ENCODE measurements around the gene TIAM2. TPM values are rescaled to one million over a fixed set of nuclear protein-coding genes. Genes with fewer than 3 reads are reported as not detected.

Gene TIAM2
- total and polyA plus RNA-seq, 2 donors (not counting 3 experiments of a cell fraction or from before 2014, with no cell fraction given), result 9.6 to 18.5 TPM

DNA sequence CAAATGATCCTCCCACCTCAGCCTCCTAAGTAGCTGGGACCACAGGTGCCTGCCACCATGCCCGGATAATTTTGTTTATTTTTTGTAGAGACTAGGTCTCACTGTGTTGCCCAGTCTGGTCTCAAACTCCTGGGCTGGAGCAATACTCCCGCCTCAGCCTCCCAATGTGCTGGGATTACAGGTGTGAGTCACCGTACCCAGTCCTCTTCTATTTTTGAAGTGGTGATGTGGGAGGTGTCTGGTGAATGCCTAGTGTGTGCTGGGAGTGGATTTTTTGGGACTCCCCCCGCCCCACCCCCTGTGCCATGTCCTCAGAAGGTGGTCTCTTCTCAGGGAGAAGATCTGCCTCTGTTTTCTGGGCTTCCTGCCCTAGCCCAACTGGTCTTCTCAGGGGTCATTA is 220.8 kb downstream of the TIAM2 start:
- no peak overlapping the region for H3K27ac ChIP-seq (ENCODE audit: insufficient read depth, low read depth, low read length)
- no peaks in the 10 kb centered on the region for H3K79me2 ChIP-seq (ENCODE audit: control insufficient read depth, insufficient read depth, low read length)
- H3K36me3 ChIP-seq (ENCODE audit: control insufficient read depth in 2 of 2, extremely low read depth in 1 of 2, insufficient read depth in 2 of 2, low read length in 2 of 2), result no peaks in the 10 kb centered on the region
- CTCF ChIA-PET, result interaction anchor here (1.2 kb wide), 1 partner anchor 39 kb away, joined by 6 read pairs; no protein-coding TSS in a partner anchor
- no peaks in the 10 kb centered on the region for H4K20me1 ChIP-seq (replicated peaks; ENCODE audit: control insufficient read depth, extremely low read depth, insufficient read depth, low read length)
- dilution Hi-C loops (cut with MboI; ENCODE audit: extremely low pct_ligation_motif_present, low sequenced_read_pairs), result no loop called here
- intact Hi-C loops (cut with micrococcal nuclease), result no loop called here
- no peaks in the 10 kb centered on the region for H3K9me3 ChIP-seq (replicated peaks; ENCODE audit: control insufficient read depth, insufficient read depth, low read length)
- H3K27me3 ChIP-seq (ENCODE audit: control insufficient read depth in 2 of 2, insufficient read depth in 2 of 2, low read length in 2 of 2), result no peaks in the 10 kb centered on the region
- H3K9ac ChIP-seq (replicated peaks; ENCODE audit: extremely low read depth, insufficient read depth, low read length), result no peak overlapping the region
- DNase-seq (ENCODE audit: low read depth, low spot score), result no peak
- POLR2A ChIA-PET, result no interaction called here
- no peak overlapping the region for H3K4me2 ChIP-seq (ENCODE audit: insufficient read depth, low read length)
- TF ChIP-seq, protein P1, sequence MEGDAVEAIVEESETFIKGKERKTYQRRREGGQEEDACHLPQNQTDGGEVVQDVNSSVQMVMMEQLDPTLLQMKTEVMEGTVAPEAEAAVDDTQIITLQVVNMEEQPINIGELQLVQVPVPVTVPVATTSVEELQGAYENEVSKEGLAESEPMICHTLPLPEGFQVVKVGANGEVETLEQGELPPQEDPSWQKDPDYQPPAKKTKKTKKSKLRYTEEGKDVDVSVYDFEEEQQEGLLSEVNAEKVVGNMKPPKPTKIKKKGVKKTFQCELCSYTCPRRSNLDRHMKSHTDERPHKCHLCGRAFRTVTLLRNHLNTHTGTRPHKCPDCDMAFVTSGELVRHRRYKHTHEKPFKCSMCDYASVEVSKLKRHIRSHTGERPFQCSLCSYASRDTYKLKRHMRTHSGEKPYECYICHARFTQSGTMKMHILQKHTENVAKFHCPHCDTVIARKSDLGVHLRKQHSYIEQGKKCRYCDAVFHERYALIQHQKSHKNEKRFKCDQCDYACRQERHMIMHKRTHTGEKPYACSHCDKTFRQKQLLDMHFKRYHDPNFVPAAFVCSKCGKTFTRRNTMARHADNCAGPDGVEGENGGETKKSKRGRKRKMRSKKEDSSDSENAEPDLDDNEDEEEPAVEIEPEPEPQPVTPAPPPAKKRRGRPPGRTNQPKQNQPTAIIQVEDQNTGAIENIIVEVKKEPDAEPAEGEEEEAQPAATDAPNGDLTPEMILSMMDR (IDR thresholded peaks at IDR 0.05; ENCODE audit: extremely low read depth in 1 of 2, insufficient read depth in 1 of 2, low read depth in 1 of 2, low read length in 2 of 2), result no peak
- TF ChIP-seq POLR2A (IDR thresholded peaks at IDR 0.05; ENCODE audit: low read depth, low read length) (no peak), GATA2 (IDR thresholded peaks at IDR 0.05; ENCODE audit: insufficient read depth, insufficient read length, low read depth, low read length) (no peak), POLR2AphosphoS5 (IDR thresholded peaks at IDR 0.05; ENCODE audit: insufficient read depth, low read depth, low read length) (no peak), MYC (IDR thresholded peaks at IDR 0.05; ENCODE audit: low read depth, low read length) (no peak), JUN (IDR thresholded peaks at IDR 0.05; ENCODE audit: borderline replicate concordance, insufficient read depth, insufficient read length, low read depth) (no peak), EZH2 (IDR thresholded peaks at IDR 0.05; ENCODE audit: borderline replicate concordance, low read depth, low read length, severe bottlenecking) (no peak), FOS (IDR thresholded peaks at IDR 0.05; ENCODE audit: borderline replicate concordance, insufficient read depth, low read length) (no peak)
- TF ChIP-seq, protein P2, sequence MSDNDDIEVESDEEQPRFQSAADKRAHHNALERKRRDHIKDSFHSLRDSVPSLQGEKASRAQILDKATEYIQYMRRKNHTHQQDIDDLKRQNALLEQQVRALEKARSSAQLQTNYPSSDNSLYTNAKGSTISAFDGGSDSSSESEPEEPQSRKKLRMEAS (IDR thresholded peaks at IDR 0.05; ENCODE audit: insufficient read depth, insufficient read length), result no peak
- FAIRE-seq, result no peak
- H3K4me3 ChIP-seq (replicated peaks in 1 of 3; ENCODE audit: insufficient read depth in 1 of 3, low read depth in 1 of 3, low read length in 3 of 3), result no peak overlapping the region
- no peaks in the 10 kb centered on the region for H3K9me1 ChIP-seq (replicated peaks; ENCODE audit: control insufficient read depth, extremely low read depth, insufficient read depth, low read length)
- no peak overlapping the region for H2AFZ ChIP-seq (ENCODE audit: low read depth, low read length)
- no TSS peak for BruUV-seq (replicated peaks)
- no peaks in the 10 kb centered on the region for H3K4me1 ChIP-seq (ENCODE audit: control insufficient read depth, extremely low read depth, insufficient read depth, low read length)

All from endothelial cell of umbilical vein (primary cell).